ENCODE results near the gene HHIP.

GRCh38 chr4:144645631-144646522 lies at the start of gene HHIP:
- TF ChIP-seq CTCF (IDR thresholded peaks at IDR 0.05; ENCODE audit: low read length): no peak
- TF ChIP-seq EZH2 (IDR thresholded peaks at IDR 0.05; ENCODE audit: borderline replicate concordance, low read length): no peak
